GM21786 (cell line): ENCODE data around the gene RIBC2.
"Not testable (repeated sequence)": the region's sequence is repeated elsewhere in the genome, so short reads cannot be mapped to it uniquely, and the experiment has no call there.

Source experiments
- ATAC-seq: cut with Tn5 transposase; IDR thresholded peaks from one replicate; pipeline ENCODE4 v1.9.1; 2021; ENCODE audit not compliant: unreplicated experiment

The RIBC2 gene, protein sequence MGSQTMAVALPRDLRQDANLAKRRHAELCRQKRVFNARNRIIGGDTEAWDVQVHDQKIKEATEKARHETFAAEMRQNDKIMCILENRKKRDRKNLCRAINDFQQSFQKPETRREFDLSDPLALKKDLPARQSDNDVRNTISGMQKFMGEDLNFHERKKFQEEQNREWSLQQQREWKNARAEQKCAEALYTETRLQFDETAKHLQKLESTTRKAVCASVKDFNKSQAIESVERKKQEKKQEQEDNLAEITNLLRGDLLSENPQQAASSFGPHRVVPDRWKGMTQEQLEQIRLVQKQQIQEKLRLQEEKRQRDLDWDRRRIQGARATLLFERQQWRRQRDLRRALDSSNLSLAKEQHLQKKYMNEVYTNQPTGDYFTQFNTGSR

DNA sequence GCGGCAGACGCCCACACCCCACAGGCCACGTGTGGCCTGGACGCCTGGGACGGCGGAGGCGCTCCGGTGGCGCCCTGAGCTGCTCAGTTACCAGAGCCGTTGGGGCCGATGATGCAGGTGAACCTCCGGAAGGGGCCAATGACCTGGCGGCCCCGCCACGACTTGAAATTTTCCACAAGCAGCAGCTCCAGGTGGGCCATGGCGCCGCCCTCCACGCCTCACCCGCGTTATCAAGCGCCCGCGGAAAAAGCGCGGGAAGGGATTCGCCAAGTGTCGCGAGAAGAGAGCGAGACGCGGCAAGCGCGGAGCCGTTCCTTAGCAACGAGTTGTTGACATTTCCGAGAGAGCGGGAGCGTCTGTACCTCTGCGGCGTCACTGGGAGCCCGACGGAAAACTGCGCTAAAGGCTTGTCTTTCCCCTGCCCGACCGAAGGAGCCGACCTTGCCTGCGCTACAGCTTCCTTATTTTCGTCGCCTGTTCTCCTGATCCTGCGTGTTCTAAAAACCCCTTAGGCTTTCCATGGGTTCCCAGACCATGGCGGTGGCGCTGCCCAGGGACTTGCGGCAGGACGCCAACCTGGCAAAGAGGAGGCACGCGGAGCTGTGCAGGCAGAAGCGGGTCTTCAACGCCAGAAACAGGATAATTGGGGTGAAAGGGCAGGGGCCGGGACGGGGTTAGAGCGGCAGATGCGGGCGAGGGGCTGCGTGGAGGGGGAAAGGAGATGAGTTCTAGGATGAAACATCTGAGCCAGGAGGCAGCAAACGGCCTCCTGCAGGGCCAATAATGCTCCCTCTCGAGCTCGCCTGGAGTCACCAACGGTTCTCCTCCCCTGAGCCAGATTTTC is at the start of gene RIBC2, which contains the start of gene SMC1B:
RIBC2 (plus strand) TSS at position 326 of the 844 bp plus-strand sequence; CDS start at position 520, 194 bp downstream.
SMC1B (minus strand) TSS at position 232 of the 844 bp plus-strand sequence; CDS start at position 200, 32 bp downstream.
- ATAC-seq, result no peak

- no peak for ATAC-seq
These were observed 46.8 kb upstream of the RIBC2 start for GRCh38 chr22:45366713-45367112.

- ATAC-seq, result not testable (repeated sequence)
These were observed 39.9 kb upstream of the RIBC2 start for GRCh38 chr22:45373592-45373991.

- no peak for ATAC-seq
These were observed 37.5 kb upstream of the RIBC2 start for GRCh38 chr22:45376009-45376408.

GRCh38 chr22:45376703-45377102 is 36.8 kb upstream of the RIBC2 start:
- no peak for ATAC-seq

- no peak for ATAC-seq
These were observed 32.1 kb upstream of the RIBC2 start for GRCh38 chr22:45381348-45381747.

DNA sequence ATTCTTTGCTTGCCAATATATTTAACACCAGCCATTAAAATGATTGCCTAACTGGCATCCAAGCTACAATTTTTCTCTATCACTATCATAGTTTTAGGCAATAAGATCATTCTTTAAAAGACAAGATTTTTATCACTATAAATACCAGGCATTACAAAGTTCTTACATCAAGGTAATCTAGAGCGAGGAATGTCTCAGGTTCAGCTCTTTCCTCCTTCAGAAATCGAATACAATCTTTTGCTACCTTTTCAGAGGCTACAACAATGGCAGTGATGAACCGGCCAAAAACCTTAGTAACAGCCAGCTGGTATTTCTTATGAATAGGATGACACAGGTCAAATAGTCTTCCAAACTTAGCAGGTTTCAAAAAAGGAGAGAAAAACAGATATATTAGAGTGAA is 23.9 kb upstream of the RIBC2 start:
- no peak for ATAC-seq

DNA sequence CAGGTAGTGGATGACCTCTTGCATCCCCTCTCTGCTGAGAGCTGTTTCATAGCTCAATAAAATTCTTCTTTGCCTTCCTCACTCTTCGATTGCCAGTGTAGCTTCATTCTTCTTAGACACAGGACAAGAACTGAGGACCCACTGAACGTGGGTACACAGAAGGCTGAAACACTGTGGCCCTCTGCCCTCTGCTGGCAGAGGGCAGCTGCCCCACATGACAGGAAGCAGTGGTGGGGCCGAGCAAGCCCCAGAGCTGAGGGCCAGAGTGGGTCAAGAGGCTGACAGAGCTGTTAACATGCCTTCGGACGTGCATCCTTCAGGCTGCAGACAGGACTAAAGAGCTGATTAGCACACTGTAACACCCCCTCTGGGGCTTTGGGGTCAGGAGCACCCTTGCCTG is 15.7 kb upstream of the RIBC2 start:
- ATAC-seq, result no peak

- ATAC-seq, result no peak
These were observed 15.3 kb upstream of the RIBC2 start for GRCh38 chr22:45398214-45398613.

- no peak for ATAC-seq
These were observed 13.6 kb upstream of the RIBC2 start for GRCh38 chr22:45399712-45400445.

DNA sequence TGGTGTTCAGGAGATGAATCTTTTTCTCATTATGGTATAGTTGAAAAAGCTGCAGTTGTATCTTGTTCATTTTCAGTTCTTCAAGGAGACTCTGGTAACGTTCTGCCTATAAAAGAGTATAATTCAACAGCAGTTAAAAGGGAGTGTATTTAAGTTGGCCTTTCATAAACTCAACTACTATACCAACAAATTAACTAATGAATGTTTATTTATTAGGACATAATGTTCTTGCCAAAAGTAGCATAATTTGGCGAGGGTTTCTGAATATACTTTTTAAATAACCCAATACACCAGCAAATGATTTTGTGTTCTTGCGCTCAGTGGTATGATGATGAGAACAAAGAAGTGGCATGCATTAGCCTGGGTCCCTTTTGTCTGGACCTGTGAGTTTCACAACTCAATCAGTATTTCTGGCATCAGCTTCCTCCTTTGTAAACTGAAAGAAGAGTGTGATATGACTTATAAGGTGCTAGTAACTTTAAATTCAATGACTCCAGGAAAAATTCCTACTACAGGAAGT is 11.0 kb upstream of the RIBC2 start:
- no peak for ATAC-seq

- no peak for ATAC-seq
These were observed 5.7 kb upstream of the RIBC2 start for GRCh38 chr22:45407793-45408192.

- no peak for ATAC-seq
These were observed 503 bp upstream of the RIBC2 start for GRCh38 chr22:45413013-45413367.

DNA sequence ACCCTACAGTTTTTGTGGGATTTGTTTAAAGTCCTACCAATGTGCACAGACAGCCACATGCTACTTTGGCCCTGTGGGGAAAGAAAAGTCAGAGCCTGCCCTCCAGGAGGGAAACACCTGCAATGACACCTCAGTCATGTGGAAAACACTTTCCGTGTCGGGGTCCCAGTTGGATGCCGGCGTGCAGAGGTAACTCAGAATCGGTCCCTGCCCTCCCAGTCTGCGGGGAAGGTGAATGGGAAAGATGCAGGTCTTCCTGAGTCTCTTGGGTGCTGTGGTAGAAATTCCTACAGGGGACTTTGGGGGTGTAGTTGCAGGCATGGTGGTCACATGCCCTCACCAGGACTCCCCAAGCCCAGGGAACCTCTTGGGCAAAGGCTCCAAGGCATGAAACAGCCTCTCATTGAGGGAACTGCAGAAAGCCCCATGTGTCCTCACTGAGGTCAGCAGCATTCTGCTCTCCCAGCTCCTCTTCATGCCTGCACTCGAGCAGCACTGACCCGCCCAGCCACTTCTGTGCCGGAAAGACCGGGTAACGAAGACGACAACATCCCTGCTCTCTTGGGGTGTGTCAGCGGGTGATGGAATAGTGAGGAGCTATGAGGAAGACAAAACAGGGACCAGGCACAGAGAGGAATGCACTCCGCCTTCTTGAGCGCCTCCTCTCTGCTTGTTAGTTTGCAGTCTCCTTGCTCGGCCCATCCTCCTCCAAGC is 4.7 kb downstream of the RIBC2 start:
- ATAC-seq, result no peak

- no peak for ATAC-seq
These were observed 5.3 kb downstream of the RIBC2 start for GRCh38 chr22:45418770-45419138.

GRCh38 chr22:45420011-45420410 is 6.5 kb downstream of the RIBC2 start:
- no peak for ATAC-seq

- ATAC-seq, result no peak
These were observed 7.0 kb downstream of the RIBC2 start for GRCh38 chr22:45420539-45420938.

- ATAC-seq, result no peak
These were observed 8.0 kb downstream of the RIBC2 start for GRCh38 chr22:45421349-45422055.

- no peak for ATAC-seq
These were observed 8.9 kb downstream of the RIBC2 start for GRCh38 chr22:45422237-45422983.
